Activated naive CD4-positive, alpha-beta T cell treated with anti-CD3 and anti-CD28 coated beads, Interleukin-2, amount 10 ng/mL, durations not matched to agents 7 days and 5 days (primary cell): ENCODE measurements around the gene NAPG.
"Not testable (repeated sequence)": the region's sequence is repeated elsewhere in the genome, so short reads cannot be mapped to it uniquely, and the experiment has no call there.

ENCODE experiments used
- CTCF ChIA-PET: fragments of 350-600 bp; sonication (Branson Sonifier 250); formaldehyde crosslinking; loops from one replicate; lab custom pipeline; 2021; ENCODE audit warnings: antibody characterized with exemption; lab: Charles Lee
- DNase-seq: peaks from one replicate; pipeline ENCODE4 v3.0.0-alpha.2; 2020
- H3K27ac Mint-ChIP-seq: one replicate; pipeline ENCODE4 v1.8.0; 2021; ENCODE audit warnings: mild to moderate bottlenecking, moderate library complexity, mixed read lengths
- H3K27me3 Mint-ChIP-seq: one replicate; pipeline ENCODE4 v1.8.0; 2021; ENCODE audit warnings: mild to moderate bottlenecking, mixed read lengths
- H3K36me3 Mint-ChIP-seq: one replicate; pipeline ENCODE4 v1.8.0; 2021; ENCODE audit warnings: mixed read lengths
- H3K4me1 Mint-ChIP-seq: one replicate; pipeline ENCODE4 v1.8.0; 2021; ENCODE audit warnings: mixed read lengths
- H3K4me3 Mint-ChIP-seq: one replicate; pipeline ENCODE4 v1.8.0; 2021; ENCODE audit warnings: mild to moderate bottlenecking, moderate library complexity, mixed read lengths
- H3K9me3 Mint-ChIP-seq: one replicate; pipeline ENCODE4 v1.8.0; 2021; ENCODE audit warnings: mixed read lengths

The NAPG gene

DNA sequence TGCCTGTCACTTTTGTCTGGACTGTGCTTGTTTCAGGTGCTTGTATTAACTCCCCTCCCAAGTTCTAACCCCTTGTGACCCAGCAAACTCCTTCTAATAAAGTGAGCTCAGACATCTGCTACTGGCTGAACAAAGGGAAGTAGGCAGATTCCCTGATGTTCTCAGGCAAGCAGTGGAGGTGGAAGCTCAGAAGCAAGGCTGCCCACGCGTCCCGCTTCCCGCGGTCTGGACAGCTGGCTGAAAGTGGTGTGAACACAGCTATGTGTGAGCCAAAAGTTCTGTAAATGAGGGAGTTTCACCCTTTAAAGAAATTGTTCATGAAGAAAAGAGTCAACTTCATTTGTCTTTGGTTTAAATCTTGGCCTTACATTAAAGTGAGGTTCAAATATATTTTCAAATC is 40.0 kb downstream of the NAPG start:
- Mint-ChIP-seq H3K27me3 (no peaks in the 10 kb centered on the region), H3K9me3 (no peaks in the 10 kb centered on the region), H3K27ac (no peak overlapping the region), H3K36me3 (no peaks in the 10 kb centered on the region), H3K4me3 (no peak overlapping the region), H3K4me1 (no peaks in the 10 kb centered on the region)
- DNase-seq, result no peak
- CTCF ChIA-PET, result no interaction called here

DNA sequence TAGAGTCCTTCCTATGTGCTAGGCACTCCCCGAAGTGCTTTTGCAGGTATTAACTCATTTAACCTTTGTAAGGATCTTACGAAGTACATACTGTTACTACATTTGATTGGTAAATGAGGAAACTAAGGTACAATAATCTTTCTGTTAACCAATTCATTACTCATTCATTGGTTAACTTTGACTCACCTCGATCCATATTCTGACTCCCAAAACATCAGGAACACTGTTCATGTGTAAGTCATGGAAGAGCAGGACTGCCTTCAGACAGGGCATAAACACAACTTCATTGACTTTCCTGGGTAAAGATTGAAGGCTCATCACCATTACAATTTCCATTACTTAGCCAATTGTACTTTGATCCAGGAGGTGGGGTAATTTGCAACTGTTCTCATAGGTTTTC is 40.6 kb downstream of the NAPG start:
- Mint-ChIP-seq H3K36me3 (no peaks in the 10 kb centered on the region), H3K27me3 (no peaks in the 10 kb centered on the region), H3K9me3 (no peaks in the 10 kb centered on the region), H3K4me3 (no peak overlapping the region), H3K27ac (no peak overlapping the region), H3K4me1 (no peaks in the 10 kb centered on the region)
- no peak for DNase-seq
- CTCF ChIA-PET, result no interaction called here

DNA sequence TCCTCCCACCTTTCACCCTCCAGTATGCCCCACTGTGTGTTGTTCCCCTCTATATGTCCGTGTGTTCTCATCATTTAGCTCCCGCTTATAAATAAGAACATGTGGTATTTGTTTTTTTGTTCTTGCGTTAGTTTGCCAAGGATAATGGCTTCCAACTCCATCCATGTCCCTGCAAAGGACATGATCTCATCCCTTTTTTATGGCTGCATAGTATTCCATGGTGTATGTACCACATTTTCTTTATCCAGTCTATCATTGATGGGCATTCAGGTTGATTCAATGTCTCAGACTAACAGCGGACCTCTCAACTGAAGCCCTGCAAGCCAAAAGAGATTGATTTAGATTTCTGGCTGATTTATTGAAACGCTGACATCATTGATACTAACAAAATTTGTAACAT is 44.1 kb downstream of the NAPG start:
- H3K4me1 Mint-ChIP-seq, H3K4me3 Mint-ChIP-seq, H3K27me3 Mint-ChIP-seq, H3K27ac Mint-ChIP-seq, H3K36me3 Mint-ChIP-seq, CTCF ChIA-PET, H3K9me3 Mint-ChIP-seq, DNase-seq: not testable (repeated sequence)

DNA sequence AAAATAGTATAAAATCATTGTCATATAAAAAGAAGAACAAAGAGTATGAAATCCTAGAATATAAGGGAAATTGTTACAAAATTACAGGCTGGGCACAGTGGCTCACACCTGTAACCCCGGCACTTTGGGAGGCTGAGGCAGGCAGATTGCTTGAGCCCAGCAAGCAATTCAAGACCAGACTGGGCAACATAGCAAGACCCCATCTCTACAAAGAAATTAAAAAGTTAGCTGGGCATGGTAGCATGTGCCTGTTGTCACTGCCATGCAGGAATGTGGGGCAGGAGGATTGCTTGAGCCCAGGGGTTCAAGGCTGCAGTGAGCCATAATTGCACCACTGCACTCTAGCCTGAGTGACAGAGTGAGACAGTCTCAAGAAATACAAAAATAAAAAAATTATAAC is 44.8 kb downstream of the NAPG start:
- no peaks in the 10 kb centered on the region for H3K27me3 Mint-ChIP-seq
- H3K36me3 Mint-ChIP-seq, result no peaks in the 10 kb centered on the region
- H3K4me1 Mint-ChIP-seq, result no peaks in the 10 kb centered on the region
- no peak overlapping the region for H3K4me3 Mint-ChIP-seq
- CTCF ChIA-PET, result no interaction called here
- H3K27ac Mint-ChIP-seq, result no peak overlapping the region
- DNase-seq, result no peak
- no peaks in the 10 kb centered on the region for H3K9me3 Mint-ChIP-seq

DNA sequence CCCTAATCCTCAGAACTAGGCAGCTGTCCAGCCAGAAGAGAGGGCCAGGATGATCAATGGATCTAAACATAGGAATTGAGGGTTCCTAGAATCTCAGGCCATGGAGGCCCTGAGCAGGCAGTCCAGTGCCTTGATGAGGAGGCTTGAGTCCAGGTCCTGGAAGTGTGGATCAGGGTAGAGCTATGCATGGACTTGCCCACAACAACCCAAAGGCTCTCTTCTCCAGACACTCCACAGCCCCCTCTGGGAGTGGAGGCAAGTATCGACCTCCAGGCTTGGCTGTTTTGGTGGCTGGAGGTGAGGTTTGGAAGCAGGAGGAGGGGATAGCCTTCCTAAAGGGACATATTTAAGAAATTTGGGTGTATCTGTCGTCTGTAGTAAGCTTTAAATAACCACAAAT is 45.7 kb downstream of the NAPG start:
- CTCF ChIA-PET, result interaction anchor here (1.0 kb wide), 1 partner anchor 10 kb away, joined by 3 read pairs; no protein-coding TSS in a partner anchor
- H3K4me3 Mint-ChIP-seq, result no peak overlapping the region
- H3K27ac Mint-ChIP-seq, result no peak overlapping the region
- no peaks in the 10 kb centered on the region for H3K27me3 Mint-ChIP-seq
- H3K4me1 Mint-ChIP-seq, result no peaks in the 10 kb centered on the region
- H3K9me3 Mint-ChIP-seq, result no peaks in the 10 kb centered on the region
- no peaks in the 10 kb centered on the region for H3K36me3 Mint-ChIP-seq
- DNase-seq, result no peak

DNA sequence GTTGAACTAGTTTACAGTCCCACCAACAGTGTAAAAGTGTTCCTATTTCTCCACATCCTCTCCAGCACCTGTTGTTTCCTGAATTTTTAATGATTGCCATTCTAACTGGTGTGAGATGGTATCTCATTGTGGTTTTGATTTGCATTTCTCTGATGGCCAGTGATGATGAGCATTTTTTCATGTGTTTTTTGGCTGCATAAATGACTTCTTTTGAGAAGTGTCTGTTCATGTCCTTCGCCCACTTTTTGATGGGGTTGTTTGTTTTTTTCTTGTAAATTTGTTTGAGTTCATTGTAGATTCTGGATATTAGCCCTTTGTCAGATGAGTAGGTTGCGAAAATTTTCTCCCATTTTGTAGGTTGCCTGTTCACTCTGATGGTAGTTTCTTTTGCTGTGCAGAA is 47.4 kb downstream of the NAPG start:
- H3K4me3 Mint-ChIP-seq, H3K27ac Mint-ChIP-seq, H3K9me3 Mint-ChIP-seq, CTCF ChIA-PET, H3K27me3 Mint-ChIP-seq, H3K4me1 Mint-ChIP-seq, H3K36me3 Mint-ChIP-seq, DNase-seq: not testable (repeated sequence)

DNA sequence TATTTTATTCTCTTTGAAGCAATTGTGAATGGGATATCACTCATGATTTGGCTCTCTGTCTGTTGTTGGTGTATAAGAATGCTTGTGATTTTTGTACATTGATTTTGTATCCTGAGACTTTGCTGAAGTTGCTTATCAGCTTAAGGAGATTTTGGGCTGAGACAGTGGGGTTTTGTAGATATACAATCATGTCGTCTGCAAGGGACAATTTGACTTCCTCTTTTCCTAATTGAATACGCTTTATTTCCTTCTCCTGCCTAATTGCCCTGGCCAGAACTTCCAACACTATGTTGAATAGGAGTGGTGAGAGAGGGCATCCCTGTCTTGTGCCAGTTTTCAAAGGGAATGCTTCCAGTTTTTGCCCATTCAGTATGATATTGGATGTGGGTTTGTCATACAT is 48.6 kb downstream of the NAPG start:
- H3K27me3 Mint-ChIP-seq, H3K9me3 Mint-ChIP-seq, H3K27ac Mint-ChIP-seq, DNase-seq, H3K4me3 Mint-ChIP-seq, CTCF ChIA-PET, H3K36me3 Mint-ChIP-seq: not testable (repeated sequence)
- H3K4me1 Mint-ChIP-seq, result peaks cover 10% of the 10 kb centered on the region

DNA sequence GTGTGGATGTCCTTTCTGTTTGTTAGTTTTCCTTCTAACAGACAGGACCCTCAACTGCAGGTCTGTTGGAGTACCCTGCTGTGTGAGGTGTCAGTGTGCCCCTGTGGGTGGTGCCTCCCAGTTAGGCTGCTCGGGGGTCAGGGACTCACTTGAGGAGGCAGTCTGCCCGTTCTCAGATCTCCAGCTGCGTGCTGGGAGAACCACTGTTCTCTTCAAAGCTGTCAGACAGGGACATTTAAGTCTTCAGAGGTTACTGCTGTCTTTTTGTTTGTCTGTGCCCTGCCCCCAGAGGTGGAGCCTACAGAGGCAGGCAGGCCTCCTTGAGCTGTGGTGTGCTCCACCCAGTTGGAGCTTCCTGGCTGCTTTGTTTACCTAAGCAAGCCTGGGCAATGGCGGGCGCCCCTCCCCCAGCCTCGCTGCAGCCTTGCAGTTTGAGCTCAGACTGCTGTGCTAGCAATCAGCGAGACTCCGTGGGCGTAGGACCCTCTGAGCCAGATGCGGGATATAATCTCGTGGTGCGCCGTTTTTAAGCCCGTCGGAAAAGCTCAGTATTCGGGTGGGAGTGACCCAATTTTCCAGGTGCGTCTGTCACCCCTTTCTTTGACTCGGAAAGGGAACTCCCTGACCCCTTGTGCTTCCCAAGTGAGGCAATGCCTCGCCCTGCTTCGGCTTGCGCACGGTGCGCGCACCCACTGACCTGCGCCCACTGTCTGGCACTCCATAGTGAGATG is 52.2 kb downstream of the NAPG start:
- peak overlapping the region; percentile 12 for H3K4me3 Mint-ChIP-seq
- H3K27me3 Mint-ChIP-seq, H3K36me3 Mint-ChIP-seq, CTCF ChIA-PET, H3K9me3 Mint-ChIP-seq: not testable (repeated sequence)
- H3K4me1 Mint-ChIP-seq, result peaks cover 14% of the 10 kb centered on the region
- peak; percentile 38 for DNase-seq
- H3K27ac Mint-ChIP-seq, result peak overlapping the region; percentile 78

DNA sequence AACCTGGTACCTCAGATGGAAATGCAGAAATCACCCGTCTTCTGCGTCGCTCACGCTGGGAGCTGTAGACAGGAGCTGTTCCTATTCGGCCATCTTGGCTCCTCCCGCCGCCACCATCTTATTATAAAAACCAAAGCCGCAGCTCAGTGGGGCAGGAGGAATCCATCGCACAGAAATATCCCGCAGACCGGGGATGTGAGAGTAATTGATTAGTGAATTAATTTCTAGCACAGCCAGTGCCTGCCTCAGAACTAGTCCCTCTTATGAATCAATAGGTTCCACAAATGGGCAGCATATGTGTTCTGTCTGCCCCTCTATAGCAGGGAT is 52.7 kb downstream of the NAPG start:
- not testable (repeated sequence) for DNase-seq
- H3K27ac Mint-ChIP-seq, result peak overlapping the region; percentile 28
- H3K4me3 Mint-ChIP-seq, result peak overlapping the region; percentile 12

DNA sequence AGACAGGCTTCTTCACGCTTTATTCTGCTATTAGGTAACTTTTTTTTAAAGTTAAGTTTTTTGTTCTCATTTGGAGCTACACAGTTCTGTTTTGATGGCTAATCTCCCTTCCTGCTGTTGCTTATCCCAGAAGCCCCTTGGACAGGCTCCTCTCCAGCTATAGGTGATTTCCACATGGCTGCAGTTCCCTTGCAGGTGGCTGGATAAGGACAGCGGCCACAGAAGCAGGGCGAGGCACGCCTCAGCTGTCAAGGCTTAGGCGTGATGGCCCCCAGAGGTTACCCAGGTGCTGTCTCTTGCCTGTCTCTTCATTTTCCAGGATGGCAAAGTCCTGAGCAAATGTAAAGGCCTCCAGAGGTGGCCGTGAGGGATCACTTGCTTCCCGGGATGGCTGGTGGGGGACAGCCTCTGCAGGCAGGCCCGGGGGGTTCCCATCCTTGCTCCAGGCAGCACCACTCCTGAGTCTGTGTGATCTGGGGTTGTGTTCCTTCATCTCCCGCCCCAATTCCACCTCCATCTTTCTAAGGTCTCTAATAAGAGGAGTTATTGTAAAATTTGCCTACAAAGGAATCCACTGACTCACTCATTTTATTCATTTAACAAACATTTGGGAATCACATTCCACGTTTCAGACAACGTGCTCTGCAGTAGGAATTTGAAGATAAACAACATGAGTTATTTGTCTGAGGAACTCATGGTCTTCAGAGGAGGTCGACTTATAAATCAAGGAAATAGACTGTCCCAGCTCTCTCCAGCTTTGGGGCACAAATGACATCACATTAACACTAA is 53.4 kb downstream of the NAPG start:
- no peak for DNase-seq
- peaks cover 14% of the 10 kb centered on the region for H3K4me1 Mint-ChIP-seq
- CTCF ChIA-PET, result no interaction called here
- H3K9me3 Mint-ChIP-seq, result no peaks in the 10 kb centered on the region
- H3K36me3 Mint-ChIP-seq, result peaks cover 1% of the 10 kb centered on the region
- H3K27me3 Mint-ChIP-seq, result no peaks in the 10 kb centered on the region
- H3K4me3 Mint-ChIP-seq, result no peak overlapping the region
- H3K27ac Mint-ChIP-seq, result no peak overlapping the region

More for the DNA sequence above, 52.7 kb downstream of the NAPG start:
- H3K9me3 Mint-ChIP-seq, CTCF ChIA-PET, H3K27me3 Mint-ChIP-seq, H3K36me3 Mint-ChIP-seq: not testable (repeated sequence)
- H3K4me1 Mint-ChIP-seq, result peaks cover 14% of the 10 kb centered on the region

DNA sequence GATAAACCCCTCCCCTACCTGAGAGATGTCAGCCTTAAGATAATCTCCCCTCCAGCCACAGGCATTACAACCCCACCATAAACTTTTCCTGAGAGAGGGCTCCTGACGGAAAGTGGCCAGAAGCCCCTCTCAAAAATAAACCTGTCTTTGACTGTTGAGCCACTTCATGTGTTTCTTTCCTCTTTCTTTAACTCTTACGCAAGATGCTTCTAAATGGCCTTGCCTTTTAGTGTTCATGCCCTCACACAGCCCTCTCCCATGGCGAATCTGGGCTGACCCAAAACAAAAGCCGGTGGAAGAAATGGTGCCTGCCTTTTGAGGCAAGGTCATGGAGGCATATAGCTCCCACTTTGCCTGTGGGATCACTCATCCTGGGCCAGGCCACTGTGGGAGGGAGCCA is 54.4 kb downstream of the NAPG start:
- H3K27me3 Mint-ChIP-seq, result no peaks in the 10 kb centered on the region
- CTCF ChIA-PET, result no interaction called here
- H3K4me1 Mint-ChIP-seq, result peaks cover 14% of the 10 kb centered on the region
- H3K9me3 Mint-ChIP-seq, result no peaks in the 10 kb centered on the region
- H3K4me3 Mint-ChIP-seq, result no peak overlapping the region
- DNase-seq, result no peak
- H3K36me3 Mint-ChIP-seq, result peaks cover 1% of the 10 kb centered on the region
- no peak overlapping the region for H3K27ac Mint-ChIP-seq

DNA sequence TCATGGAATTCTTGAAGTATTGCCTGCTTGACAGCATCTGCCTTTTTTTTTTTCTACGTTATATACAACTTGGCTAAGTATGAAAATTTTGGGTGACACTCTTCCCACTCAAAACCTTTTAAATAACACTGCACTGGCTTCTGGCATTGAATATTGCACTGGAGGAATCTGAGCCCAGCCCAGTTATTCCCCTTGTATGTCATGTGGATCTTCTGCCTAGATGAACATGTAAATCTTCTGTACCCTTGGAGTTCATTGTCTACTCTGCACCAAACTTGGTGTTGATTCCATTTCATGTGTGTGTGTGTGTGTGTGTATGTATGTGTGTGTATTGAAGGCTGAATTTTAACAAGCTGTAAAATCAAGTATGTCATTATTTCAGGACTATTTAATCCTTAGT is 59.4 kb downstream of the NAPG start:
- CTCF ChIA-PET, result no interaction called here
- no peak overlapping the region for H3K27ac Mint-ChIP-seq
- H3K4me1 Mint-ChIP-seq, result peaks cover 3% of the 10 kb centered on the region
- peaks cover 2% of the 10 kb centered on the region for H3K9me3 Mint-ChIP-seq
- no peaks in the 10 kb centered on the region for H3K36me3 Mint-ChIP-seq
- DNase-seq, result no peak
- H3K4me3 Mint-ChIP-seq, result no peak overlapping the region
- H3K27me3 Mint-ChIP-seq, result peaks cover 5% of the 10 kb centered on the region

DNA sequence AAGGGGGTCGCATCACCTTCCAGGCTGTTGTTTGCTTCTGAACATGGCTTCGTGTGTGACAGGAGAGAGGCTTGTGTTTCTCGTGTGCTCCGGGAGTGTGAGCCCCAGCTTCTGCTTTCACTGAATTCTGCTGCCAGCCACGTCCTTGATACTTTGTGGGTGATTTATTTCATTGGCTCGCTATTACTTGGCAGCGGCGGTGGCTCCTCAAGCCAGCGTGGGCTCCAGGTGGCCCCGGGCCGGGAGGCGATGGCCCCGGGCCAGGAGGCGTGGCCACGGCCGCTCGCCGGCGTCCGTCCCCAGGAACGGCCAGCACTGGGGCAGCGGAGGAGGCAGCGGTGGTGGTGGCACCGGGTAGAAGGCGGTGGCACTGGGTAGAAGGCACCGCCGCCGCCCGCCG is 63.1 kb downstream of the NAPG start:
- Mint-ChIP-seq H3K27me3 (peaks cover 9% of the 10 kb centered on the region), H3K4me3 (no peak overlapping the region), H3K4me1 (peaks cover 10% of the 10 kb centered on the region), H3K27ac (no peak overlapping the region), H3K9me3 (peaks cover 2% of the 10 kb centered on the region), H3K36me3 (no peaks in the 10 kb centered on the region)
- DNase-seq, result no peak
- CTCF ChIA-PET, result no interaction called here

DNA sequence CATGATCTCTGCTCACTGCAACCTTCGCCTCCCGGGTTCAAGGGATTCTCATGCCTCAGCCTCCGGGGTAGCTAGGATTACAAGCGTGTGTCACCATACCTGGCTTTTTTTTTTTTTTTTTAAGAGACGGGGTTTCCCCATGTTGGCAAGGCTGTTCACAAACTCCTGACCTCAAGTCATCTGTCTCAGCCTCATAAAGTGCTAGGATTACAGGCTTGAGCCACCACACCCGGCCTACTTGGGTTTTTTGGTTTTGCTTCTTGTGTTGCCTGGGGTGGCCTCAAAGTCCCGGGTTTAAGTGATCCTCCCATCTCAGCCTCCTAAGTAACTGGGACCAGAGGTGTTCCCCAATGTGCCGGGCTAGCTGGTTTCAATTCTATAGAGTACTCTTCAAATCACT is 64.6 kb downstream of the NAPG start:
- no peaks in the 10 kb centered on the region for H3K36me3 Mint-ChIP-seq

DNA sequence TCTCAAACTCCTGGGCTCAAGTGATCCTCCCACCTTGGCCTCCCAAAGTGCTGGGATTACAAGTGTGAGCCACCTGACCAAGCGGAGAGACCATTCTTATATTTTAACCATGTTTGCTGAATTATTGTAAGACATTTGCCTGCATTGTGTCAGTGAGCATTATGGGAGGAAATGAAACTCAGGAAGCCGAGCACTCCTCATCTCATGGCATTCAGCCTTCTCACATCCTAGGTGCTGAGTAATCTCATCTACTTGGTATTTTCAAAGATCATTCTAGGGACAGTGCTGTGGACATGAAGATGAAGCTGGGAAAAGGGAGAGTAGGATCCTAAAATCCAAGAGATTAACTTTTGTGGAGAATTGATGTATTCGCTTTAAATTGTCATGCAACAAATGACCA is 66.1 kb downstream of the NAPG start:
- H3K4me1 Mint-ChIP-seq, result peaks cover 10% of the 10 kb centered on the region
- peaks cover 2% of the 10 kb centered on the region for H3K9me3 Mint-ChIP-seq
- CTCF ChIA-PET, result no interaction called here
- peaks cover 10% of the 10 kb centered on the region for H3K27me3 Mint-ChIP-seq
- no peak overlapping the region for H3K4me3 Mint-ChIP-seq
- no peak for DNase-seq
- H3K36me3 Mint-ChIP-seq, result no peaks in the 10 kb centered on the region
- H3K27ac Mint-ChIP-seq, result no peak overlapping the region

More for the DNA sequence above, 64.6 kb downstream of the NAPG start:
- Mint-ChIP-seq H3K27ac (no peak overlapping the region), H3K27me3 (peaks cover 10% of the 10 kb centered on the region), H3K9me3 (peaks cover 2% of the 10 kb centered on the region), H3K4me1 (peaks cover 10% of the 10 kb centered on the region), H3K4me3 (no peak overlapping the region)
- CTCF ChIA-PET, result no interaction called here
- no peak for DNase-seq
